HFFc6 (cell line): Measurements from ENCODE around the gene DNAJC22. TPM values are rescaled to one million over a fixed set of nuclear protein-coding genes. Genes with fewer than 3 reads are reported as not detected.

Source experiments
- DNase-seq: peaks from one replicate; pipeline ENCODE4 v3.0.0-alpha.2; 2018
- H3K27ac Mint-ChIP-seq: 2 replicates; pipeline ENCODE4 v1.8.0; 2020; ENCODE audit warnings: mild to moderate bottlenecking, mixed read lengths
- H3K27me3 Mint-ChIP-seq: 2 replicates; pipeline ENCODE4 v1.8.0; 2021; ENCODE audit warnings: mild to moderate bottlenecking, moderate library complexity, mixed read lengths; ENCODE audit not compliant: insufficient read depth
- H3K36me3 Mint-ChIP-seq: 2 replicates; pipeline ENCODE4 v1.8.0; 2021; ENCODE audit warnings: low read depth, mixed read lengths
- H3K4me1 Mint-ChIP-seq: 2 replicates; pipeline ENCODE4 v1.8.0; 2020; ENCODE audit warnings: low read depth, mixed read lengths
- H3K4me3 Mint-ChIP-seq: 2 replicates; pipeline ENCODE4 v1.8.0; 2020; ENCODE audit warnings: mild to moderate bottlenecking, moderate library complexity, mixed read lengths
- H3K9me3 Mint-ChIP-seq: 2 replicates; pipeline ENCODE4 v1.8.0; 2020; ENCODE audit warnings: mild to moderate bottlenecking, mixed read lengths
- total RNA-seq, 6 experiments: library from RNA; stranded (reverse); fragmentation: NEBNext Ultra II Directional; extraction: Animal tissue kit (Norgen Biotek cat#: 25700); gene quantifications; 2 replicates in 1 of 6; 3 replicates in 5 of 6; pipeline ENCODE4 v1.2.3, GENCODE V29; 2021
- TF ChIP-seq, protein P1 (sequence below): fragments of 200-600 bp; sonication (generic); IDR thresholded peaks from 2 replicates; pipeline ENCODE4 v1.5.0; 2021; ENCODE audit warnings: antibody characterized with exemption, mild to moderate bottlenecking

DNAJC22 gene
- total RNA-seq, 6 experiments from 2014 or later = 0.38 to 4.1 (median 2.6) TPM

DNA sequence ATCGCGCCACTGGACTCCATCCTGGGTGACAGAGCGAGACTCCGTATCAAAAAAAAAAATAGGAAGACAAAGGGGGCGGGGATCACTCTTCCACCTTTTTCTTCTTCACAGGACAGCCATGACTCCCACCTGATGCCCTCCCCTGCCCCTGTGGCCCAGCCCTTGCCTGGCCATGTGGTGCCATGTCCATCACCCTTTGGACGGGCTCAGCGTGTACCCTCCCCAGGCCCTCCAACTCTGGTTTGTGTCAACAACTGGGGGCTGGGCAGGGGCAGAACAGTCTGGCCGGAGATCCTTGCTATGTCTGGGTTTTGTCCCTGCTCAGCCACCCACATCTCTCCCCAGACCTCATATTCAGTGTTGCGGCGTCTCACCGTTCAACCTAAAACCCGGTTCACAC is 17.9 kb upstream of the DNAJC22 start:
- H3K9me3 Mint-ChIP-seq = no peaks in the 10 kb centered on the region
- DNase-seq = no peak
- H3K4me1 Mint-ChIP-seq = peaks cover 7% of the 10 kb centered on the region
- TF ChIP-seq, protein P1, sequence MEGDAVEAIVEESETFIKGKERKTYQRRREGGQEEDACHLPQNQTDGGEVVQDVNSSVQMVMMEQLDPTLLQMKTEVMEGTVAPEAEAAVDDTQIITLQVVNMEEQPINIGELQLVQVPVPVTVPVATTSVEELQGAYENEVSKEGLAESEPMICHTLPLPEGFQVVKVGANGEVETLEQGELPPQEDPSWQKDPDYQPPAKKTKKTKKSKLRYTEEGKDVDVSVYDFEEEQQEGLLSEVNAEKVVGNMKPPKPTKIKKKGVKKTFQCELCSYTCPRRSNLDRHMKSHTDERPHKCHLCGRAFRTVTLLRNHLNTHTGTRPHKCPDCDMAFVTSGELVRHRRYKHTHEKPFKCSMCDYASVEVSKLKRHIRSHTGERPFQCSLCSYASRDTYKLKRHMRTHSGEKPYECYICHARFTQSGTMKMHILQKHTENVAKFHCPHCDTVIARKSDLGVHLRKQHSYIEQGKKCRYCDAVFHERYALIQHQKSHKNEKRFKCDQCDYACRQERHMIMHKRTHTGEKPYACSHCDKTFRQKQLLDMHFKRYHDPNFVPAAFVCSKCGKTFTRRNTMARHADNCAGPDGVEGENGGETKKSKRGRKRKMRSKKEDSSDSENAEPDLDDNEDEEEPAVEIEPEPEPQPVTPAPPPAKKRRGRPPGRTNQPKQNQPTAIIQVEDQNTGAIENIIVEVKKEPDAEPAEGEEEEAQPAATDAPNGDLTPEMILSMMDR = no peak
- no peak overlapping the region for H3K27ac Mint-ChIP-seq
- H3K36me3 Mint-ChIP-seq = peaks cover 9% of the 10 kb centered on the region; the same call in 1 of the 2 replicates
- H3K4me3 Mint-ChIP-seq = no peak overlapping the region
- peaks cover 7% of the 10 kb centered on the region for H3K27me3 Mint-ChIP-seq

DNA sequence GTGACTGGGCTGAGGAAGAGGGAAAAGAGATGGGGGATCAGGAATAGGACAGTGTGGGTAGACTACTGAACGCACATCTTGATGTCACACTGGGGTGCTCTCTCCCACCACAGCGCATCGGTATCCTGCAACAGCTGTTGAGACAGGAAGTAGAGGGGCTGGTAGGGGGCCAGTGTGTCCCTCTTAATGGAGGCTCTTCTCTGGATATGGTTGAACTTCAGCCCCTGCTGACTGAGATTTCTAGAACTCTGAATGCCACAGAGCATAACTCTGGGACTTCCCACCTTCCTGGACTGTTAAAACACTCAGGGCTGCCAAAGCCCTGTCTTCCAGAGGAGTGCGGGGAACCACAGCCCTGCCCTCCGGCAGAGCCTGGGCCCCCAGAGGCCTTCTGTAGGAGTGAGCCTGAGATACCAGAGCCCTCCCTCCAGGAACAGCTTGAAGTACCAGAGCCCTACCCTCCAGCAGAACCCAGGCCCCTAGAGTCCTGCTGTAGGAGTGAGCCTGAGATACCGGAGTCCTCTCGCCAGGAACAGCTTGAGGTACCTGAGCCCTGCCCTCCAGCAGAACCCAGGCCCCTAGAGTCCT is 16.6 kb upstream of the DNAJC22 start:
- H3K27ac Mint-ChIP-seq = no peak overlapping the region; the same call in 1 of the 2 replicates
- TF ChIP-seq, protein P1 = no peak
- peaks cover 9% of the 10 kb centered on the region; the same call in 1 of the 2 replicates for H3K36me3 Mint-ChIP-seq
- H3K4me1 Mint-ChIP-seq = no peaks in the 10 kb centered on the region
- H3K4me3 Mint-ChIP-seq = no peak overlapping the region
- peaks cover 8% of the 10 kb centered on the region for H3K27me3 Mint-ChIP-seq
- no peaks in the 10 kb centered on the region for H3K9me3 Mint-ChIP-seq
- DNase-seq = no peak

DNA sequence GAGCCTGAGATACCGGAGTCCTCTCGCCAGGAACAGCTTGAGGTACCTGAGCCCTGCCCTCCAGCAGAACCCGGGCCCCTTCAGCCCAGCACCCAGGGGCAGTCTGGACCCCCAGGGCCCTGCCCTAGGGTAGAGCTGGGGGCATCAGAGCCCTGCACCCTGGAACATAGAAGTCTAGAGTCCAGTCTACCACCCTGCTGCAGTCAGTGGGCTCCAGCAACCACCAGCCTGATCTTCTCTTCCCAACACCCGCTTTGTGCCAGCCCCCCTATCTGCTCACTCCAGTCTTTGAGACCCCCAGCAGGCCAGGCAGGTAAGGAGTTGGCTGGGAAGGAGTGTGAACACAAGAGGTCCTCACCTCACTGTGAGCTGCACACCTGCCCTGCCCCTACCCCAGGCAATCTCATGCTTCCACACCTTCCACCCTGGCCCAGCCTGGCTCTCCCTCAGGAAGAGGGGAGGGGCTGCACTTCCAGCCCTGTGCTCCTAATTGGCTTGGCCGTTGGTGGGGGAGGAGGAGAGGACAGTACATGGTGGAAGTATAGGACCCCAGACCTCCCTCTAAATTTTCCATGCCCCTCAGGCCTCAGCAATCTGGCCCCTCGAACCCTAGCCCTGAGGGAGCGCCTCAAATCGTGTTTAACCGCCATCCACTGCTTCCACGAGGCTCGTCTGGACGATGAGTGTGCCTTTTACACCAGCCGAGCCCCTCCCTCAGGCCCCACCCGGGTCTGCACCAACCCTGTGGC is 15.9 kb upstream of the DNAJC22 start:
- H3K27ac Mint-ChIP-seq = no peak overlapping the region
- no peaks in the 10 kb centered on the region for H3K9me3 Mint-ChIP-seq

DNA sequence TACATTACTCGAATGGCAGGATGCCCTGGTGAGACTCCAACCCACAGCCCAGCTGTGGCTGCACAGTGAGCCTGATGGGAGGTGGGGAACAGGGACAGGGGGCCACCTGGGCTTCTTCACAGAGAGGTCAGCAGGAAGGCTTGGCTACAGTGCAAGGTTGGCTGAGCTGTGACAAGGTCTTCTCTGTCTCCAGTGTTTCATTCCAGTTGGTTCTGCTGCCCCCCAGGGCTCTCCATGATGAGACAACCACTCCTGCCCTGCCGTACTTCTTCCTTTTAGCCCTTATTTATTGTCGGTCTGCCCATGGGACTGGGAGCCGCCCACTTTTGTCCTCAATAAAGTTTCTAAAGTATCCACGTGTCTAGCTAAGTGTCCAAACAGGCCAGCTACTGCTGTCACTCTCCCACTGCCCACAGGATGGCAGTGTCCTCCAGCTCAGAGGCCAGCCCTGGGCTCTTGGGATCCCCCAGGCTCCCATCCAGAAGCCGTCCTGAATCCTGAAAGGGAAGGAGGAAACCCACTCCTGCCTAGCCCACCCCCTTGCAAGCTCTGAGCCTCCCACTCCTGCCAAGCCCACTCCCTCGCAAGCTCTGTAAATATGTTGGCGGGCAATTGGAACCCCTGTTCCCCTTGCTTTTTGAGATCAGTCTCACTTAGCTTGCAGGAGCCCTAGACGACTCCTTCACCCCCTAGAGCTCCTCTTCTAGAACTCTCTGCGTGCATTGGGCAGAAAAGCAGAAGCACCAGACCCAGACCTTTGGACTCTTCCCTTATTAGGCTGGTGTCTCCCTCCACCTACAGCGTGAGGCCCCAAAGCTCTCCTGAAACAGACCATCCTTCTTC is 15.1 kb upstream of the DNAJC22 start:
- Mint-ChIP-seq H3K27ac (no peak overlapping the region), H3K4me1 (no peaks in the 10 kb centered on the region), H3K9me3 (no peaks in the 10 kb centered on the region), H3K4me3 (no peak overlapping the region), H3K27me3 (peaks cover 17% of the 10 kb centered on the region), H3K36me3 (peaks cover 9% of the 10 kb centered on the region; the same call in 1 of the 2 replicates)
- DNase-seq = peak; percentile 63
- TF ChIP-seq, protein P1 = peak; percentile 88

More for the DNA sequence above, 15.9 kb upstream of the DNAJC22 start:
- no peak for DNase-seq
- TF ChIP-seq, protein P1 = no peak
- H3K4me3 Mint-ChIP-seq = no peak overlapping the region
- no peaks in the 10 kb centered on the region for H3K4me1 Mint-ChIP-seq
- peaks cover 15% of the 10 kb centered on the region for H3K27me3 Mint-ChIP-seq
- H3K36me3 Mint-ChIP-seq = peaks cover 9% of the 10 kb centered on the region; the same call in 1 of the 2 replicates

DNA sequence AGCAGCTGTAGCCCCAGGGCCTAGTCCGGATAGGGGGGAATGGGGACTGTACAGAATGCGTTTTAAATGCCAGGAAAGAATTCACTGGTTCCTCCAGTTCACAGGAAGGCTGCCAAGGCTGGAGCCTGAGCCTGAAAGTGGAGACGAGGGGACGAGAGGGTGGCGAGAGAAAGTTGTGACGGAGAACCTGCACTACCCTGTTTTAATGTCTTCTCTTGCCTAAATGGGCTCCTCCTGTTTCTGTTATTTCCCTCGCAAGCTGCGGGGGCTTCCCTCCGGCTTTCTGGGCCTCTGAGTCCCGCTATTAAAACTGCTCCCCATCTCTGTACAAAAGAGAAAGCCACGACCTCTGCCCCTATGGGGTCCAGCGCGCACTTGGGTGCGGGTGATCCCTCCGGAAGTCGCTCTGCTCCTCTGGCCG is 14.2 kb upstream of the DNAJC22 start:
- Mint-ChIP-seq H3K27me3 (peaks cover 21% of the 10 kb centered on the region), H3K27ac (no peak overlapping the region), H3K4me1 (peaks cover 8% of the 10 kb centered on the region), H3K36me3 (peaks cover 9% of the 10 kb centered on the region; the same call in 1 of the 2 replicates), H3K4me3 (no peak overlapping the region), H3K9me3 (no peaks in the 10 kb centered on the region)
- TF ChIP-seq, protein P1 = no peak
- DNase-seq = no peak
